ENCODE measurements around the gene NELFB.
"Not testable (repeated sequence)": the region's sequence is repeated elsewhere in the genome, so short reads cannot be mapped to it uniquely, and the experiment has no call there.

Gene NELFB

GRCh38 chr9:137251194-137251461 is 4.0 kb upstream of the NELFB start, which contains the start of gene STPG3:
Gene STPG3 (plus strand): TSS chr9:137251286. CDS start chr9:137251287, 1 bp downstream.
- no peak within 1 kb of the TSS for H3K4me3 ChIP-seq (ENCODE audit: insufficient read depth, low read depth, low read length, poor library complexity, severe bottlenecking)
- H3K4me1 ChIP-seq (ENCODE audit: control insufficient read depth, insufficient read depth, low read length, poor library complexity, severe bottlenecking): peaks cover 13% of the 10 kb centered on the region
- H3K27me3 ChIP-seq (replicated peaks; ENCODE audit: control insufficient read depth, insufficient read depth, low read length, poor library complexity, severe bottlenecking): no peaks in the 10 kb centered on the region

GRCh38 chr9:137251490-137252268 is 3.4 kb upstream of the NELFB start:
- H3K4me1 ChIP-seq (ENCODE audit: control insufficient read depth, insufficient read depth, low read length, poor library complexity, severe bottlenecking): peaks cover 19% of the 10 kb centered on the region
- H3K9me3 ChIP-seq (ENCODE audit: control insufficient read depth, low read length): no peaks in the 10 kb centered on the region
- no peak for DNase-seq
- H3K36me3 ChIP-seq (ENCODE audit: control insufficient read depth, insufficient read depth, low read length): peaks cover 2% of the 10 kb centered on the region
- no peaks in the 10 kb centered on the region for H3K27me3 ChIP-seq (replicated peaks; ENCODE audit: control insufficient read depth, insufficient read depth, low read length, poor library complexity, severe bottlenecking)
- H3K27ac ChIP-seq (ENCODE audit: insufficient read depth, low read length, poor library complexity, severe bottlenecking): no peak overlapping the region
- H3K4me3 ChIP-seq (ENCODE audit: insufficient read depth, low read depth, low read length, poor library complexity, severe bottlenecking): no peak overlapping the region

More at GRCh38 chr9:137251194-137251461, 4.0 kb upstream of the NELFB start, which contains the start of gene STPG3:
- no peak for DNase-seq
- Histone ChIP-seq H3K36me3 (ENCODE audit: control insufficient read depth, insufficient read depth, low read length) (no peaks in the 10 kb centered on the region), H3K27ac (ENCODE audit: insufficient read depth, low read length, poor library complexity, severe bottlenecking) (no peak within 1 kb of the TSS), H3K9me3 (ENCODE audit: control insufficient read depth, low read length) (no peaks in the 10 kb centered on the region)

GRCh38 chr9:137252555-137253506 is 2.3 kb upstream of the NELFB start:
- Histone ChIP-seq H3K36me3 (ENCODE audit: control insufficient read depth, insufficient read depth, low read length) (peaks cover 5% of the 10 kb centered on the region), H3K27me3 (replicated peaks; ENCODE audit: control insufficient read depth, insufficient read depth, low read length, poor library complexity, severe bottlenecking) (no peaks in the 10 kb centered on the region), H3K4me1 (ENCODE audit: control insufficient read depth, insufficient read depth, low read length, poor library complexity, severe bottlenecking) (peaks cover 21% of the 10 kb centered on the region), H3K4me3 (ENCODE audit: insufficient read depth, low read depth, low read length, poor library complexity, severe bottlenecking) (no peak overlapping the region), H3K9me3 (ENCODE audit: control insufficient read depth, low read length) (no peaks in the 10 kb centered on the region), H3K27ac (ENCODE audit: insufficient read depth, low read length, poor library complexity, severe bottlenecking) (no peak overlapping the region)
- no peak for DNase-seq

GRCh38 chr9:137253717-137254623 is 1.2 kb upstream of the NELFB start:
- Histone ChIP-seq H3K4me1 (ENCODE audit: control insufficient read depth, insufficient read depth, low read length, poor library complexity, severe bottlenecking) (peaks cover 21% of the 10 kb centered on the region), H3K27ac (ENCODE audit: insufficient read depth, low read length, poor library complexity, severe bottlenecking) (no peak overlapping the region)

GRCh38 chr9:137255448-137256114 is 454 bp downstream of the NELFB start:
- no peak for DNase-seq

More at GRCh38 chr9:137253717-137254623, 1.2 kb upstream of the NELFB start:
- peaks cover 8% of the 10 kb centered on the region for H3K36me3 ChIP-seq (ENCODE audit: control insufficient read depth, insufficient read depth, low read length)
- H3K27me3 ChIP-seq (replicated peaks; ENCODE audit: control insufficient read depth, insufficient read depth, low read length, poor library complexity, severe bottlenecking): no peaks in the 10 kb centered on the region
- H3K4me3 ChIP-seq (ENCODE audit: insufficient read depth, low read depth, low read length, poor library complexity, severe bottlenecking): peak overlapping the region; percentile 85
- no peaks in the 10 kb centered on the region for H3K9me3 ChIP-seq (ENCODE audit: control insufficient read depth, low read length)
- no peak for DNase-seq

GRCh38 chr9:137256362-137256761 is 1.2 kb downstream of the NELFB start:
- Histone ChIP-seq H3K9me3 (ENCODE audit: control insufficient read depth, low read length) (no peaks in the 10 kb centered on the region), H3K36me3 (ENCODE audit: control insufficient read depth, insufficient read depth, low read length) (peaks cover 12% of the 10 kb centered on the region), H3K4me1 (ENCODE audit: control insufficient read depth, insufficient read depth, low read length, poor library complexity, severe bottlenecking) (peaks cover 21% of the 10 kb centered on the region), H3K4me3 (ENCODE audit: insufficient read depth, low read depth, low read length, poor library complexity, severe bottlenecking) (peak overlapping the region; percentile 80), H3K27me3 (replicated peaks; ENCODE audit: control insufficient read depth, insufficient read depth, low read length, poor library complexity, severe bottlenecking) (no peaks in the 10 kb centered on the region), H3K27ac (ENCODE audit: insufficient read depth, low read length, poor library complexity, severe bottlenecking) (no peak overlapping the region)
- no peak for DNase-seq

More at GRCh38 chr9:137255448-137256114, 454 bp downstream of the NELFB start:
- Histone ChIP-seq H3K9me3 (ENCODE audit: control insufficient read depth, low read length) (no peaks in the 10 kb centered on the region), H3K4me3 (ENCODE audit: insufficient read depth, low read depth, low read length, poor library complexity, severe bottlenecking) (peak overlapping the region; percentile 80), H3K36me3 (ENCODE audit: control insufficient read depth, insufficient read depth, low read length) (peaks cover 12% of the 10 kb centered on the region), H3K27me3 (replicated peaks; ENCODE audit: control insufficient read depth, insufficient read depth, low read length, poor library complexity, severe bottlenecking) (no peaks in the 10 kb centered on the region), H3K4me1 (ENCODE audit: control insufficient read depth, insufficient read depth, low read length, poor library complexity, severe bottlenecking) (peaks cover 21% of the 10 kb centered on the region), H3K27ac (ENCODE audit: insufficient read depth, low read length, poor library complexity, severe bottlenecking) (peak overlapping the region; percentile 69)

- Histone ChIP-seq H3K27ac (ENCODE audit: insufficient read depth, low read length, poor library complexity, severe bottlenecking) (no peak overlapping the region), H3K27me3 (replicated peaks; ENCODE audit: control insufficient read depth, insufficient read depth, low read length, poor library complexity, severe bottlenecking) (no peaks in the 10 kb centered on the region), H3K4me3 (ENCODE audit: insufficient read depth, low read depth, low read length, poor library complexity, severe bottlenecking) (no peak overlapping the region), H3K4me1 (ENCODE audit: control insufficient read depth, insufficient read depth, low read length, poor library complexity, severe bottlenecking) (peaks cover 21% of the 10 kb centered on the region), H3K36me3 (ENCODE audit: control insufficient read depth, insufficient read depth, low read length) (peaks cover 12% of the 10 kb centered on the region), H3K9me3 (ENCODE audit: control insufficient read depth, low read length) (no peaks in the 10 kb centered on the region)
- no peak for DNase-seq
Measured at GRCh38 chr9:137256856-137257255, 1.7 kb downstream of the NELFB start.

- H3K27me3 ChIP-seq (replicated peaks; ENCODE audit: control insufficient read depth, insufficient read depth, low read length, poor library complexity, severe bottlenecking): not testable (repeated sequence)
Measured at GRCh38 chr9:137262173-137262908, 7.2 kb downstream of the NELFB start.

More at GRCh38 chr9:137262173-137262908, 7.2 kb downstream of the NELFB start:
- not testable (repeated sequence) for DNase-seq; H3K9me3 ChIP-seq (ENCODE audit: control insufficient read depth, low read length); H3K4me3 ChIP-seq (ENCODE audit: insufficient read depth, low read depth, low read length, poor library complexity, severe bottlenecking); H3K27ac ChIP-seq (ENCODE audit: insufficient read depth, low read length, poor library complexity, severe bottlenecking); H3K4me1 ChIP-seq (ENCODE audit: control insufficient read depth, insufficient read depth, low read length, poor library complexity, severe bottlenecking)
- H3K36me3 ChIP-seq (ENCODE audit: control insufficient read depth, insufficient read depth, low read length): peaks cover 41% of the 10 kb centered on the region

All from effector memory CD4-positive, alpha-beta T cell (primary cell).